ENCODE results near the gene GNAT1.

The GNAT1 gene

DNA sequence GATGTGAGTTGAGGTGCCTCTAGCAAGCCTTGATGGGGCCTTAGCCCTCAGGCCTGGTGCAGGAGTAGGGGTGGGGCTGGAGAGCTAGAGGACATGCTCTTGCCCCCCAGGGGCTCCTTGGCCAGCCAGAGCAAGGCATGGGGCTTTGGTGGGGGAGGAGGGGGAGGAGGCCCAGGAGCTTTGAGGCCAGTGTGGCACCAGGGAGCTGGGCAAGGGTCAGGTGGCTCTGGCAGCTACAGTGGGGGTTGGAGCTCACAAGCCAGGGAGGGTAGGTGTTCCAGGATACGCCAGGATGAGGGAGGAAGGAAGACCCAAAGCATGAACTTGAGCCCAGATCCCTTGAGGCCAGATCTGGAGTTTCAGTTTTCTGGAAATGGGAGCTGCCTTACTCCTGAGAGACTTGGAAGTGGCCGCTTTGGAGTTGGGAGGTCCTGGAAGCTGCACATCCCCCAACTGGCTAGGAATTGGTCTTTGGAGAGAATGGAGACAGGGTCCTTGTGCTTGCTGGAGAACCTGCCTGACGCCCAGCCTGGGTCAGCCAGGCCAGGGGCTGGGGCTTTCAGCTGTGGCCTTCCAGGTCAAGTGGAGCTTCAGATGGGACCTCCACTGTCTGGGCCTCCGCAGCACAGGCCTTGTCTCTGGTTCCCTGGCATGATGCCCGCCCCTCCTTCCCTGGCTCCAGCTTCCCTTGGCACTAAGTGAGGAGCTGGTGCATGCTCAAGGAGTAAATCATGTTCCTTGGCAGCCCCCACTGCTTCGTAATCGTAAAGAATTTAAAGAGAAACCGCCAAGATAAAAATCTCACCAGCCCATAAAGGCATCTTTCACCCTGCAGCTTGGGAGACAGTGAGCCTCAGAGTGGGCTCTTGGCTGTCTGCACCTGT is 27.6 kb upstream of the GNAT1 start:
- DNase-seq: no peak

DNA sequence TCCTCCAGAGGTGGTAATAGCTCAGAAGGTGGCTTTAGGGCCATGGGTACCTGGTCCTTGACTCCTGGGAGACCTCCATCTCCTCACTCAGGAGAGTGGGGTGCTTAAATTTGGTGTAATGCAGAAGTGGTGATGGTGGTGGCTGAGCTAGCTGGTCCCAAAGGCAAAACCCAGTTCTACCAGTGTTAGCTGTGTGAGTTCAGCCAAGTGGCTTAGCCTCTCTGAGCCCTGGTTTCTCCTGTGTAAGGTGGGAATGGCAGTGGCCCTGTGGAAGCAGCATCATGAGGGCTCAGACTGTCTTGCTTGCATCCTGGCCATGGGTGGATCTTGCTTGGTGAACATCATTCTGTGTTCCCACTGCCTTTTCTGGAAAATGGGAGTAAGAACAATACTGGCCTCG is 26.9 kb upstream of the GNAT1 start:
- no peak for DNase-seq

DNA sequence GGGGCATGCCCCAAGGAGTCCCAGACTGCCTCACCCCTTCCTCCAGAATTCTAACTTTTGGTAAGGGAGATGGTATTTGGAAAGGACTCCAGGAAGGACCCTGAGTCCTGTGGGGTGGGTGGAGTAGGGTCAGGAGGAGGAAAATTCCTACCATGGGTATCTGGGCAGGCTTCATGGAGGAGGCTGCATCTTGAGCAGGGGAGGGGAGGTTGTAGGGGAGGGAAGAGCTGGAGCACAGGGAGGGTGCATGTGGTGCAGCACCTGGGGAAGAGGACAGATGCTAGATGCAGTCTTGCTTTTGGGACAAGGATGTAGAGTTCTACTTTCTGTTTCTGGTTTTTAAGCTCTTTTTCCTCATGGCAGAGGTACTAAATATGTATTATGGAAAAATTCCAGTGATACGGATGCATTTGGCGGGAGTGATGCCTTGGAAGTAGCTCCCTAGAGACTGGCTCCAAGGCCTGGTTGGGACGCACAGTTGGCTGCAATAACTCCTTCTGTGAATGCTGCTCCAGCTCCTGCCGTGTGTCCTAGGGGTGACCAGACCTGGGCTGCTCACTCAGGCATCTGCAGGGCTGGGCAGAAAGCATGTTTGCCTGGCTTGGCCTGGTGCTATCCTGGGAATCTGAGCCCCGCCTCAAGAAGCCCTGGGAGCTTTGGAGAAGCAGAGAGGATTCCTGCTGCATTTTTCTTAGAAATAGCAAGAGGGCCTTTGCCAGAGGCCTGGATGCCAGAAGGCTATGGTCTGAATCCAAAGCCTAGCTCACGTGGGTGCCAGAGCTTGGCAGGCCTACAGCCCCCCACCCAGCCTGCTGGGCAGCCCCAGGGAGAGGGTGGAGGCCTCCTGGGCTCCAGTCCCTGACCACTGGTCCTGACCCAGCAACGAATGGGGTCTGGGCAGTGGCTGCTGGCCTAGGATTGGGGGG is 26.2 kb upstream of the GNAT1 start:
- DNase-seq: no peak

DNA sequence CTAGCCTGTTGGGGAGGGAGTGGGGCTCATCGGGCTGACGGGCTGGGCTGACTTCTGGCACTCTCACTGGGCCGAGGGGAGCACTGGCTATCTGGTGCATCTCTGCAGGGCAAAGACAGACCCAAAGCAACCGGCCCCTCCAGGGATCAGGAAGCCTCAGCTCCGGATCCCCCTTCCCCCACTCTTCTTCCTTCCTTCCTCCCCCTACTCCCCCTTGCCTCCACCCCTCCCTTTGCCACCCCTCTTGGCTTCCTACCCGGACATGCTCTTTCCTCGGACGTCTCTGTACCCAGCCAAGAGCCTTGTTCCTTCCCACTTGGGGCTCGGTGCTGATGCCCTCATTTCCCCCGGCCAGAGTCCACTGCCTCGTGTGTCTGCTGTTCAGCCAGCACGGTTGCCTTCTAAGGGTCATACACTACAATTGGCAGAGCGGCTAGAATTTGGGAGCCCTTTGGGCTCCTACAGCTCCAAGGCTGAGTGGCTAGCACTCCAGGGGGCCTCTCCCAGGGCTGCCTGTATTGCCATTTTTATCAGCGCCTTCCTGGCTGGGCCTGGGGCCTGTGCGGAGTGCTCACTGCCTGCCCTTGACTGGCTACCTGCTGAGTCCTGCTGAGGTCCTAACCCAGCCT is 25.4 kb upstream of the GNAT1 start:
- DNase-seq: no peak

- no peak for DNase-seq
Observed at GRCh38 chr3:50166620-50167019, 24.8 kb upstream of the GNAT1 start.

DNA sequence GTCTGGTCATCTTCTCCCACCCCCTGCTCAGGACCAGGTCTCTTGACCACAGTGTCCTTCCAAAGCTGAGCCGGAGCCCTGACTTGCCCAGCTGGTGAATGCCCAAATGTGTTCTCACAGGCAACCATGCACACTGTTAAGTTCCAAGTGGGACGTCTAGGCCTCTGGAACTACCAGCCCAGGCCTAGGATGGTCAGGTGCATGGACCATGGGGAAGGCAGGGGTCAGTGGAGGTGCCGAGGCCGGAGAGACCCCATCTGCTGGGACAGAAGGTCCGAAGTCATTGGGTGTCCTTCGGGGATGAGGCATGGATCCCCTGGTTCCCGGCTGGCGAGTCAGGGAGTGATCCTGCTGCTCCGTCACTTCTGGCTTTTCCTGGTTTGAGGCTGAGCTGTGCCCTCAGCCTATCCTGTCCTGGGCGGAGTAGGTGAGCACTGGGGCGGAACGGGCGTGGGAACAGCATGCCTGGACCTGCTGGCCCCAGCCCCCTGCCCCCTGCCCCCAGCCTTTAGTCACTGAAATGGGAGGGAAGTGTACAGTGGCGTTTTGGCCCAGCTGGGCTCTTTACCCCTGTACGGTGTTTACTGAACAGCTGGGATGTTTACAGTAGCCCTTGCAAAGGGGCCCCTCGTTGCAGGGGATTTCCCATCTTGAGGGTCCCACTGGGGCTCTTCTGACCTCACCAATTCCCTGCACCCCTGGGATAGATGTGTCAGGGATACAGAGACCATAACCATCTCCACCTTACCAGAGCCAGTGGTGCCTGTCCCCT is 24.2 kb upstream of the GNAT1 start:
- DNase-seq: no peak

GRCh38 chr3:50167841-50168209 is 23.6 kb upstream of the GNAT1 start:
- no peak for DNase-seq

GRCh38 chr3:50168388-50168787 is 23.0 kb upstream of the GNAT1 start:
- DNase-seq: no peak

GRCh38 chr3:50168791-50169190 is 22.6 kb upstream of the GNAT1 start:
- no peak for DNase-seq

DNA sequence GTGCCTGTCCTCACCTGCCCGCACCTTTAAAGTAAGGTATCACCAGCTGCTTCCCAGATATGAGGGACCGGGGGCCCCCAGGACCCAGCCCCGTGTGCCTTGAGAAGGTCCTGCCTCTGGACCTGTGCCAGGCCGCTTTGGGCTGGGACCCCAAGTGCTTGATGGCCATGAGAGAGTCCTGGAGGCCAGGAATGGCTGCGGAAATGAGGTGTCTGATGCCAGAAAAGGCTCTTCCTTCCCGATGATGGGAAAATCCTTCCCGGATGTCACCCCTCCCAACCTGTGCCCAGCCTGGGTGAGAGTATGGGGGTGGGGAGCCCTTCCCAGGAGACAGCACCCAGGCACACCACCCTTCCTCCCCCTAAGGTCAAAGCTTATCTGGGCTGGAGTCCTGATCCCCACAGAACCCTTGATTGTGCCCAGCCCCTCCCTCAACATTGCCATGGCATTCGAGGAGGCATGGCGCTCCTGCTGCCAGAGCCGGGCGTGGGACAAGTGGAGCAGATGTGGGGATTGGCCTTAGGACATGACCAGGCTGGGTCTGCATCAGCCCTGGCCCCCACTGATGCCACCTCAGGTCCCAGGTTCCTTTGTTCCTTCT is 22.1 kb upstream of the GNAT1 start:
- no peak for DNase-seq

GRCh38 chr3:50169858-50170257 is 21.6 kb upstream of the GNAT1 start:
- no peak for DNase-seq

DNA sequence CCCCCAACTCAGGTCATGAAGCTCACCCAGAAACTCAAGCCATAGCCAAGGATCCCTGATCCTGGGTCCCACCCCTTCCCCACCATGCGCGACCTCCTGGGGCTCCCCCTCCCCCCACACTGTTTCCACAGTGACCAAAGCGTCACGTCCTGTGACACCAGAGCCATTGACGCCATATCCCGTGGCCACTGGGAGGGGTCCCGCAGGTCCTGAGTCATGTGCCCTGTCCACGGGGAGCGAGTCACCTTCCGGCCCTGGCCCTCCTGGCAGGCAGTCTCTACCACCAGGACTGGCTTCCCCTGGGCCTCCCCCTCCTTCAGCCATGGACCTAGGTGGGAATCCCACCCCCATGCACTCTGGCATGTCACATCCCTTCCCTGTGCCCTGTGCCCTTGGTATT is 20.7 kb upstream of the GNAT1 start:
- DNase-seq: no peak

DNA sequence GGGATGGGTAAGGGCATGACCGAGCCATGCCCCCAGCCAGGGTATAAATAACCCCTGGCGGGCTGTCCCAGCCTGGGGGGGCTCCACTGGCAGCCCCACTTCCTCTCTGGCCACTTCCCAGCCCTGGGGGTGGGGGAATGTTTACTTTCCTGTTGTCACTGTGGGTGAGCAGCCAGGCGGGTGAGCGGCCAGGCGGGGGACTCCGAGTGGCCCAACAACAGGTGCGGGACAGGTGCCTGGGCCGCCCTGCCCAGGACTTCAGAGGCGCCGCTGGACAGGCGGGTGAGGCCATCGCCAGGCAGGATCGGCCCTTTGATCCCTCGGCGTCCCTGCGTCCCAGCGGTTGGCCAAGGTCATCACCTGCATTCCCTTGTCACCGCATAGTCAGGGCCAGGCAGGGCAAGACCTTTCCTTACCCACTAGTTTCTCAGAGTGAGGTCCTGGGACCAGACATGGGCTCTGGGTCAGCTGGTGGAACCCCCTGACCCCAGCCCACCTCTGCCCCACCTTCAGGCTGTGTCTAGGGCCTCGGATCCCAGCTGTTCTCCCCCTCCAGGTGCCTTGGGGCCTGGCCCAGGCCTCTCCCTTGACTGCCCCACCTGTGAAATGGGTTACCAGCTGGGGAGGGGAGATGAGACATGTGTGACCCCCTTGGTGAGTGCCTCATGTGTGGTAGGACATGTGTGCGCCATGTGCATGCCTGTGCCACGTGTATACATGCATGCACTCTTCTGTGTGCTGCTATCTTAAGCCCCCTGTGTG is 19.7 kb upstream of the GNAT1 start:
- no peak for DNase-seq

DNA sequence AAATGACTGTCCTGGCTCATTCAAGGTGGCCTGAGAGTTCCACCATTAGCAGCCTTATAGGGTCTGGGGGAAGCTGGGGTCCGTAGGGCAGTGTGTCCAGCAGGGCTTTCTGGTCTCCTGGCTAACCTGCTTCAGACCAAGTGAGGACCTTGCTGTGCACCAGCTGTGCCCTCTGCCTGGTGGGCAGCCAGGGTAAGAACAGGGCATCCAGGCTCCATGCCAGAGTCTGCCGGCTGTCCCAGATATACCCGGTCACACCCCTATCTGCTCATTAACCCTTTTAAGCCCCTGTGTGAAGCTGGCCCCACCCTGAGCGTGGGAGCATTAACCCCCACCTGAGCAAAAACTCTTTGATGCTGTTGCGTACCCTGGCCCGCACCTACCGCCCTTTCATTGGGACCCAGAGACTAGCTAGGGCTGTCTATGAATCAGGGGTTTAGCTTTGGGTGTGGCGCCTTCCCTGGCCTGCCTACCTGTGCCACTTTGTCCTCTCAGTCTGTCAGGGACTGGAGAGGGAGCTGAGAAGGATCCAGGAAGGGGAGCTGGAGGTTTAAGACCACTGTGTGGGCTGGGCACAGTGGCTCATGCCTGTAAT is 18.7 kb upstream of the GNAT1 start:
- no peak for DNase-seq

DNA sequence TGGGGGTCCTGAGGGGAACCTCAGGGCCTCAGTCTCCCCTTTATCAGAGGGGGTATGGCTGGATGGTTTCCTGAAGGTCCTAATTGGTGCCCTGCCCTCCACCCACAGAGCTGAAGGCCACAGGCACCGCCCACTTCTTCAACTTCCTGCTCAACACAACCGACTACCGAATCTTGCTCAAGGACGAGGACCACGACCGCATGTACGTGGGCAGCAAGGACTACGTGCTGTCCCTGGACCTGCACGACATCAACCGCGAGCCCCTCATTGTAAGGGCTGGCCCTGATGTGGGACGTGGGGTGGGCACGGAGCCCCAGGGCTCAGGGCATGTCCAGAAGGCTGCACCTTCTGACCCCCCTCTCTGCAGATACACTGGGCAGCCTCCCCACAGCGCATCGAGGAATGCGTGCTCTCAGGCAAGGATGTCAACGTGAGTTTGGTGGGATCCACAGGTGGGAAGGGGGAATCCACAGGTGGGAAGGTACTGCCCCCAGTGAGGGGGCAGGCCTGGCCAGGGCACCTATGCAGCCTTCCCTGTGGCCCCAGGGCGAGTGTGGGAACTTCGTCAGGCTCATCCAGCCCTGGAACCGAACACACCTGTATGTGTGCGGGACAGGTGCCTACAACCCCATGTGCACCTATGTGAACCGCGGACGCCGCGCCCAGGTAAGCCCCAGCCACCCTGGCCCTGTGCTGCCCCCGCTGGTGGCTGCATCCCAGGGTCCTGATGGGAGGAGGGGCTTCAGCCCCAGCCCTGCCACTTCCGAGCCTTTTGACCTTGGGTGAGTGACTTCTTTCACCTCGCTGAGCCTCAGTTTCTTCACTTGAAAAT is 17.5 kb upstream of the GNAT1 start:
- DNase-seq: no peak

DNA sequence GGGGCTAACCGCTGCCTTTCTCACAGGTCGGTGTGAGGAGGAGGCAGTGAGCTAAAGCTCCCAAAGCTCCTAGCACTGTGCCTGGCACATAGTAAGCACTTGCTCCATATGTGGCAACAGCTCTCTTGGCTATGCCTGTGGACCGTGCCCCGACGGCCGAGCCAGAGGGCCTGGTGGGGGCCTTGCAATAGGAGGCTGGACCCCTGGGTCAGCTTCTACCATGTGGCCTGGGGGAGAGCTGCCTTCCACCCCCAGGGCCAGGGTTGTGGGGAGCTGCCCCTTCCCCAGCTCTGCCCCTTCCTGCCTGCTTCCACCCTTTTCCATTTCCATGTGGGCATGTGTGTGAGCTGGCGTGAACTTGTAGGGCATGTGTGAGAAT is 16.9 kb upstream of the GNAT1 start:
- DNase-seq: no peak

- DNase-seq: no peak
Observed at GRCh38 chr3:50174947-50175524, 16.4 kb upstream of the GNAT1 start.

GRCh38 chr3:50177346-50177745 is 14.1 kb upstream of the GNAT1 start:
- DNase-seq: no peak

DNA sequence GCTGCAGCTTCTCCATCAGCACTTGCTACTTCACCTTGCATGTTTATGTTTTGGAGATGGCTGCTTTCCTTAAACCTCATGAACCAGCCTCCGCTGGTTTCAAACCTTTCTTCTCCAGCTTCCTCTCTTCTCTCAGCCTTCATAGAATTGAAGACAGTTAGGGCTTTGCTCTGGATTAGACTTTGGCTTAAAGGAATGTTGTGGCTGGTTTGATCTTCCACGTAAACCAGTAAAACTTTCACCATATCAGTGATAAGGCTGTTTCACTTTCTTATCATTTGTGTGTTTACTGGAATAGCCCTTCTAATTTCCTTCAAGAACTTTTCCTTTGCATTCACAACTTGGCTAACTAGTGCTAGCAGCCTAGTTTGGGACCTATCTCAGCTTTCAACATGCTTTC is 11.7 kb upstream of the GNAT1 start:
- DNase-seq: no peak

DNA sequence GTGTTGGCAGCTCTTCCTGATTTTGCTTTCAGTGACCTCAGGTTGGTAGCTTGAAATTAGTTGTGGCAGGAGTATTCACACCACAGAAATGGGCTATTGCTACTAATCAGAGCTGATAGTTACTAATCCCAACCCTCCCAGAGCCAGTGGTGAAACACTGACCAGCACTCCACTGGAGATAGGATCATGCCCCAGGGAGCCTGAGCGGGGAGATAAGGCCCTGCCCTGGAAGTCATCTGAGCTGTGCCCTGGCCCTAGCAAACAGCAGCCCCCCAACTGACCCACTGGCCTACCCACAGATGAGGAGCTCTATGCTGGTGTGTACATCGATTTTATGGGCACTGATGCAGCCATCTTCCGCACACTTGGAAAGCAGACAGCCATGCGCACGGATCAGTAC is 9.4 kb upstream of the GNAT1 start:
- no peak for DNase-seq
